GM12878 (cell line): ENCODE data around the gene SEMA3G. TPM values are rescaled to one million over a fixed set of nuclear protein-coding genes. Genes with fewer than 3 reads are reported as not detected.

ENCODE experiments used
- BACH1 ChIP-seq: fragments of 450-650 bp; IDR thresholded peaks from 2 replicates; pipeline ENCODE4 v1.6.1; 2017; ENCODE audit warnings: mild to moderate bottlenecking, borderline replicate concordance
- BHLHE40 ChIP-seq, 2 experiments: fragments of 450-650 bp in 1 of 2; IDR thresholded peaks; 2 replicates each; pipeline ENCODE4 v1.6.1; 2011 to 2017; ENCODE audit warnings: low read depth in 2 of 2, borderline replicate concordance in 1 of 2, improper control_type of control experiment in 1 of 2, low read length in 1 of 2, mild to moderate bottlenecking in 1 of 2
- CBFB ChIP-seq: IDR thresholded peaks from 2 replicates; pipeline ENCODE4 v1.6.1; 2016; ENCODE audit warnings: antibody characterized with exemption, low read depth
- CEBPB ChIP-seq, 2 experiments: fragments of 150-350 bp in 1 of 2; IDR thresholded peaks; 2 replicates each; pipeline ENCODE4 v1.6.1; 2012 to 2014; ENCODE audit warnings: low read depth in 2 of 2, low read length in 2 of 2, borderline replicate concordance in 1 of 2, inconsistent platforms in 1 of 2
- CHD1 ChIP-seq: IDR thresholded peaks from 2 replicates; pipeline ENCODE4 v1.6.1; 2012; ENCODE audit warnings: low read depth, low read length, improper control_type of control experiment
- DPF2 ChIP-seq: fragments of 450-650 bp; IDR thresholded peaks from 2 replicates; pipeline ENCODE4 v1.6.1; 2017; ENCODE audit warnings: mild to moderate bottlenecking
- EGR1 ChIP-seq, 2 experiments: IDR thresholded peaks; 1 replicate in 1 of 2; 2 replicates in 1 of 2; pipeline ENCODE4 v1.6.1; 2011 to 2012; ENCODE audit warnings: low read depth in 2 of 2, low read length in 2 of 2, borderline replicate concordance in 1 of 2, mild to moderate bottlenecking in 1 of 2, moderate library complexity in 1 of 2
- KLF5 ChIP-seq: fragments of 450-650 bp; IDR thresholded peaks from 2 replicates; pipeline ENCODE4 v1.6.1; 2014; ENCODE audit warnings: mild to moderate bottlenecking; ENCODE audit not compliant: partially characterized antibody
- MEF2B ChIP-seq: fragments of 450-650 bp; IDR thresholded peaks from 2 replicates; pipeline ENCODE4 v1.6.1; 2018; ENCODE audit warnings: mild to moderate bottlenecking, moderate library complexity; ENCODE audit not compliant: partially characterized antibody, poor library complexity, severe bottlenecking
- NR2F1 ChIP-seq: fragments of 450-650 bp; conservative IDR thresholded peaks from 2 replicates; pipeline ENCODE4 v1.6.1; 2017; ENCODE audit warnings: mild to moderate bottlenecking
- POLR2AphosphoS5 ChIP-seq: IDR thresholded peaks from 2 replicates; pipeline ENCODE4 v1.6.1; 2011; ENCODE audit warnings: mild to moderate bottlenecking, low read length, inconsistent platforms
- RAD51 ChIP-seq: fragments of 450-650 bp; IDR thresholded peaks from 2 replicates; pipeline ENCODE4 v1.6.1; 2016; ENCODE audit warnings: moderate library complexity, mild to moderate bottlenecking, inconsistent platforms
- SMARCA5 ChIP-seq: fragments of 450-650 bp; IDR thresholded peaks from 2 replicates; pipeline ENCODE4 v1.6.1; 2017; ENCODE audit warnings: mild to moderate bottlenecking
- TCF3 ChIP-seq: IDR thresholded peaks from 2 replicates; pipeline ENCODE4 v1.6.1; 2012; ENCODE audit warnings: low read depth, mild to moderate bottlenecking, low read length, borderline replicate concordance; ENCODE audit not compliant: insufficient read depth
- USF2 ChIP-seq: IDR thresholded peaks from 2 replicates; pipeline ENCODE4 v1.6.1; 2011; ENCODE audit warnings: low read depth, low read length, improper control_type of control experiment, borderline replicate concordance
- ZNF24 ChIP-seq: fragments of 450-650 bp; IDR thresholded peaks from 2 replicates; pipeline ENCODE4 v1.6.1; 2017; ENCODE audit warnings: antibody characterized with exemption, mild to moderate bottlenecking
- ZNF687 ChIP-seq: fragments of 450-650 bp; IDR thresholded peaks from 2 replicates; pipeline ENCODE4 v1.6.1; 2017; ENCODE audit warnings: mild to moderate bottlenecking, moderate library complexity
- polyA plus RNA-seq, 11 experiments: library from polyadenylated mRNA; depleted of rRNA in 4 of 11; unstranded in 6 of 11; stranded (reverse) in 5 of 11; fragments of >200 nt; fragmentation: Nextera tagmentation in 4 of 11; fragmentation: Illumina TruSeq in 1 of 11; extraction: Ambion mirVana in 4 of 11; extraction: Trizol in 1 of 11; gene quantifications; 1 replicate in 1 of 11; 2 replicates in 10 of 11; pipeline versions ENCODE4 v1.2.1 to v1.2.3, GENCODE V29; 2011 to 2016; ENCODE audit warnings: inconsistent platforms in 2 of 11, missing spikeins in 2 of 11, low read depth in 1 of 11
- total RNA-seq, 4 experiments: library from RNA; depleted of rRNA in 3 of 4; stranded (reverse); fragments of >200 nt in 3 of 4; fragmentation: Illumina TruSeq in 1 of 4; extraction: Trizol in 1 of 4; gene quantifications; 2 replicates each; pipeline versions ENCODE4 v1.2.1 to v1.2.3, GENCODE V29; 2013 to 2021
- TF ChIP-seq, protein P1 (sequence below): fragments of 450-650 bp; IDR thresholded peaks from 2 replicates; pipeline ENCODE4 v1.6.1; 2017; ENCODE audit warnings: antibody characterized with exemption, mild to moderate bottlenecking, moderate library complexity

Gene SEMA3G
- total and polyA plus RNA-seq, 10 of the 15 experiments (the other 5 are each of a cell fraction or from before 2014, with no cell fraction given): 0.03 to 0.04 TPM; not detected in 8

GRCh38 chr3:52455283-52456168, 10.6 kb upstream of the SEMA3G start, which contains the start of gene NISCH (continued):
- TF ChIP-seq, protein P1, sequence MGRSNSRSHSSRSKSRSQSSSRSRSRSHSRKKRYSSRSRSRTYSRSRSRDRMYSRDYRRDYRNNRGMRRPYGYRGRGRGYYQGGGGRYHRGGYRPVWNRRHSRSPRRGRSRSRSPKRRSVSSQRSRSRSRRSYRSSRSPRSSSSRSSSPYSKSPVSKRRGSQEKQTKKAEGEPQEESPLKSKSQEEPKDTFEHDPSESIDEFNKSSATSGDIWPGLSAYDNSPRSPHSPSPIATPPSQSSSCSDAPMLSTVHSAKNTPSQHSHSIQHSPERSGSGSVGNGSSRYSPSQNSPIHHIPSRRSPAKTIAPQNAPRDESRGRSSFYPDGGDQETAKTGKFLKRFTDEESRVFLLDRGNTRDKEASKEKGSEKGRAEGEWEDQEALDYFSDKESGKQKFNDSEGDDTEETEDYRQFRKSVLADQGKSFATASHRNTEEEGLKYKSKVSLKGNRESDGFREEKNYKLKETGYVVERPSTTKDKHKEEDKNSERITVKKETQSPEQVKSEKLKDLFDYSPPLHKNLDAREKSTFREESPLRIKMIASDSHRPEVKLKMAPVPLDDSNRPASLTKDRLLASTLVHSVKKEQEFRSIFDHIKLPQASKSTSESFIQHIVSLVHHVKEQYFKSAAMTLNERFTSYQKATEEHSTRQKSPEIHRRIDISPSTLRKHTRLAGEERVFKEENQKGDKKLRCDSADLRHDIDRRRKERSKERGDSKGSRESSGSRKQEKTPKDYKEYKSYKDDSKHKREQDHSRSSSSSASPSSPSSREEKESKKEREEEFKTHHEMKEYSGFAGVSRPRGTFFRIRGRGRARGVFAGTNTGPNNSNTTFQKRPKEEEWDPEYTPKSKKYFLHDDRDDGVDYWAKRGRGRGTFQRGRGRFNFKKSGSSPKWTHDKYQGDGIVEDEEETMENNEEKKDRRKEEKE: no peak
- TF ChIP-seq NR2F1 (0 out of 2 replicates have a peak, but pooled peaks have one; percentile 41), CEBPB (IDR thresholded peaks at IDR 0.05; ENCODE audit: borderline replicate concordance in 1 of 2, low read depth in 2 of 2, low read length in 2 of 2) (peak in 1 of 2 experiments; percentile 96; a peak in 2 of 4 replicates), USF2 (peak; percentile 28; the same call in 1 of the 2 replicates), BACH1 (0 out of 2 replicates have a peak, but pooled peaks have one; percentile 43), EGR1 (IDR thresholded peaks at IDR 0.05; ENCODE audit: borderline replicate concordance in 1 of 2, low read depth in 2 of 2, low read length in 2 of 2) (peak; percentile 10 to 91), TCF3 (0 out of 2 replicates have a peak, but pooled peaks have one; percentile 45), CHD1 (no peak), ZNF687 (peak; percentile 36; the same call in 1 of the 2 replicates), KLF5 (no peak), DPF2 (peak; percentile 84), MEF2B (peak; percentile 8), CBFB (peak; percentile 32; the same call in 1 of the 2 replicates), RAD51 (0 out of 2 replicates have a peak, but pooled peaks have one; percentile 38), ZNF24 (0 out of 2 replicates have a peak, but pooled peaks have one; percentile 54), SMARCA5 (no peak), BHLHE40 (IDR thresholded peaks at IDR 0.05; ENCODE audit: borderline replicate concordance in 1 of 2, low read depth in 2 of 2, low read length in 1 of 2) (peak; percentile 87 to 96), POLR2AphosphoS5 (peak; percentile 77; the same call in 1 of the 2 replicates)
